GM12875 (cell line): ENCODE results near the gene COX4I2.

ENCODE experiments used
- H3K4me3 ChIP-seq: one replicate; pipeline ENCODE4 v1.5.1; 2011; ENCODE audit warnings: low read depth, low read length, control low read depth
- CTCF ChIP-seq: IDR thresholded peaks from 2 replicates; pipeline ENCODE4 v1.5.1; 2011; ENCODE audit warnings: low read depth, mild to moderate bottlenecking, control low read depth, inconsistent platforms, low read length, moderate library complexity, borderline replicate concordance; ENCODE audit not compliant: insufficient read depth

Gene COX4I2

DNA sequence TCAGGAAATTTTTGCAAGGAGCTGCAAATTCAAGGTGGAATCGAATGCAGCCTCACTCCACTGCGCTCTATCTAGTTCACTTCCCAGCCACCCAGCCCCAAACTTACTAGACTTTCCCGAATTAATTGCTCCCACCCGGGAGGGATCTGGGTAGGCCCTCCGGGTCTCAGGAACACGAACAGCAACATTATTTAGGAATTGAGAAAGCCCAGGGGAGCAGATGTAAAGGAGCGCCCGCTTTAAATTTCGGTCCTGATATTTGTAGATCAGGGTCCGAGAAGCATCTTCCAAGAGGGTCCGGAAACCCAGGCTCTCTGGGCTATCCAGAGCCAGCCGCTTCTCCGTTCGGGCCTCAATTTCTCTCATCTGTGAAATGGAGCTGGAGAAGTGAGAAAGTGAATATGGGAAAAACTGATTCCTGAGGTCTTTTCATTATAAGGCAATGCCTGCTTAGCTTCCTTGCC lies 33.1 kb upstream of the COX4I2 start:
- no peak for TF ChIP-seq CTCF
- peak overlapping the region; percentile 55 for H3K4me3 ChIP-seq

- TF ChIP-seq CTCF: no peak
- H3K4me3 ChIP-seq: peak within 1 kb of the TSS; percentile 55
Observed at GRCh38 chr20:31605031-31605901, 32.4 kb upstream of the COX4I2 start, which contains the start of gene ID1. ID1 (plus strand) TSS chr20:31605289; CDS start chr20:31605388, 99 bp downstream.

- no peak for TF ChIP-seq CTCF
- H3K4me3 ChIP-seq: peak overlapping the region; percentile 55
Observed at GRCh38 chr20:31605902-31606803, 31.6 kb upstream of the COX4I2 start.

GRCh38 chr20:31606804-31607639 lies 30.7 kb upstream of the COX4I2 start:
- no peak overlapping the region for H3K4me3 ChIP-seq
- TF ChIP-seq CTCF: no peak

DNA sequence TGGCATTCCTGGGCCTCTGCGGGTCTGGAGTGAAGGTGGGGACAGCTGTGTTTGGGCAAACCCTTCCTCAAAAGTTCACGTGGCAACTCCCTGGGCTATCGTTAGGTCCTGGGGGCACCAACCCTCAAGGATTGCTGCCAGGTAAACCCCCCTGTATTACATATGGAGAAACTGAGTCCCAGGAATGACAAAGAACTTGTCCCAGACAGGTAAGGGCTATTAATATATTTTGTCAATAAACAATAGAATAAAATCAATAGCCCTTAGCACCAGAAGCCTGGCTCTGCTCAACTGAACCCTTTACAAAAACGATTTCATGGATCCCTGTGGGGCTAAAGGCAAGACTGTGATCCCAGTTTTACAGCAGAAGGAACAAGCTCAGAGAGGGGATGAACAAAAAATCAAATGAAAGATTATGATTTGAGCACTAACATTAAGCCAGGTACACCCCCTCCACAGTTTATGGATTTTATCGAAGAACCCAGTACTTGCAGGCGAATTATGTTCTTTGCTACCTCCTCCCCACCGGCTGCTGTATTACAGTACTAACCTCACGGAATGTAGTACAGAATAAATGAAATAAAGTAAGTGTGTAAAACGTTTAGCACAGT lies 30.0 kb upstream of the COX4I2 start:
- H3K4me3 ChIP-seq: no peak overlapping the region
- TF ChIP-seq CTCF: no peak
